OCI-LY3 (cell line): ENCODE results near the gene CPNE4.

Experiments used
- EZH2phosphoT487 ChIP-seq: fragments of 200-600 bp; shearing (Covaris generic); IDR thresholded peaks from 2 replicates; pipeline ENCODE4 v1.6.1; 2018; ENCODE audit warnings: antibody characterized with exemption, mixed run types, low read depth
- TF ChIP-seq, protein P1 (sequence below): fragments of 200-600, 300-600 bp; sonication (generic); IDR thresholded peaks from 2 replicates; pipeline ENCODE4 v1.5.1; 2014; ENCODE audit warnings: antibody characterized with exemption, low read length, low read depth

DNA sequence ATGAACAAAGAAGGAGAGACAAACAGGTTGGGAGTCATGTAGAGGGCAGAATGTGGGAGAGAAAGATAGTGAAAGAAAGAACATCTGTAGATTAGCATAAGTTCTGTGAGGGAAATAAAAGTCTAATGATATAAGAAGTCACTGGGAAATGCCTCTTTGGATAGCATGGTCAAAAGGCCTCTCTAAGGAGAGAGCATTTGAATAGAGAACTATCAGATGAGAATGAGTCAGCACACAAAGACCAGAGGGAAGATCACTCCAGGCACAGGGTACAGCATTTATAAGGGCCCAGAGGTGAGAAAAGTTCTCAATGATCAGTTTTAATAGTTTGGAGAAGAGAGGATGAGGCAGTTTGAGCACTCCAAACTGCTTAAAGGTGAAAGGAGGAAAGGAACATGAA, 7.9 kb upstream of the CPNE4 start:
- TF ChIP-seq, protein P1, sequence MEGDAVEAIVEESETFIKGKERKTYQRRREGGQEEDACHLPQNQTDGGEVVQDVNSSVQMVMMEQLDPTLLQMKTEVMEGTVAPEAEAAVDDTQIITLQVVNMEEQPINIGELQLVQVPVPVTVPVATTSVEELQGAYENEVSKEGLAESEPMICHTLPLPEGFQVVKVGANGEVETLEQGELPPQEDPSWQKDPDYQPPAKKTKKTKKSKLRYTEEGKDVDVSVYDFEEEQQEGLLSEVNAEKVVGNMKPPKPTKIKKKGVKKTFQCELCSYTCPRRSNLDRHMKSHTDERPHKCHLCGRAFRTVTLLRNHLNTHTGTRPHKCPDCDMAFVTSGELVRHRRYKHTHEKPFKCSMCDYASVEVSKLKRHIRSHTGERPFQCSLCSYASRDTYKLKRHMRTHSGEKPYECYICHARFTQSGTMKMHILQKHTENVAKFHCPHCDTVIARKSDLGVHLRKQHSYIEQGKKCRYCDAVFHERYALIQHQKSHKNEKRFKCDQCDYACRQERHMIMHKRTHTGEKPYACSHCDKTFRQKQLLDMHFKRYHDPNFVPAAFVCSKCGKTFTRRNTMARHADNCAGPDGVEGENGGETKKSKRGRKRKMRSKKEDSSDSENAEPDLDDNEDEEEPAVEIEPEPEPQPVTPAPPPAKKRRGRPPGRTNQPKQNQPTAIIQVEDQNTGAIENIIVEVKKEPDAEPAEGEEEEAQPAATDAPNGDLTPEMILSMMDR = no peak
- no peak for TF ChIP-seq EZH2phosphoT487
